GM18507 (cell line): ENCODE results near the gene TMPRSS4.
A peak's percentile ranks its signal among the peaks of the same experiment; 100 is the strongest.

ENCODE experiments used
- DNase-seq: peaks from one replicate; pipeline ENCODE4 v3.0.0; 2011; ENCODE audit warnings: low read depth; ENCODE audit not compliant: insufficient read length; ENCODE audit errors: extremely low spot score
- FAIRE-seq: peaks from 2 replicates; lab custom pipeline; 2011; peaks lifted over from hg19 to GRCh38; lab: Jason Lieb, UNC

The TMPRSS4 gene

DNA sequence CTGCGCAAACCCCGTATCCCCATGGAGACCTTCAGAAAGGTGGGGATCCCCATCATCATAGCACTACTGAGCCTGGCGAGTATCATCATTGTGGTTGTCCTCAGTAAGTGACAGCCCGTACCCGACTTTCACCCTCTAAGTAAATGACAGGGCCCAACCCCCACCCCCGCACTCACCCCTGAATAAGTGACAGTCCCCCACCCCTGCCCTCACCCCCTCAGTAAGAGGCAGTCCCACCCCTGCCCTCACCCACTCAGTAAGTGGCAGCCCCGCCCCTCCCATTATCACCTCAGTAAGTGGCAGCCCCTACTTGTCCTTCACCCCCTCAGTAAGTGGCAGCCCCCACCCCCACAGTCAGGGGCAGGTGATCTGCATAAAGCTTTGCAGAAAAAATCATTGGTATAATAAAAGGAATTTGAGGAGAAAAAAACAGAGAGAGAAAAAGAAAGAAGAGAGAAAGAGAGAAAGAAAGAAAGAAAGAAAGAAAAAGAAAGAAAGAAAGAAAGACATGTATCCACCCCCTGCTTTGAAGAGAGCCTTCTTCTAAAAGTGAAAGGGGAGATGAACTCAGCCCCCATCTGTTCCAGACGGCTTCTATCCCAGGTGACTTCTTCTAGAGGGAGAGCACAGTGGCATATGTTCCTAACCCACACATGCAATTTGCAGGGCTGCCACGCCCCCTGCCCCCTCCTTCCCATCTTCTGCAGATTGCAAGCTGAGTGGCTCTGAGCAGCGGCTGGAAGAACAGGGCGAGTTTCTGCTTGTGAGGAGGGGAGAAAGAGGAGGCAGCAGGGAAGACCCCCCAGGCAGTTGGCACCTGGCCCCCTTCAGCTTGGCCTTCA is 22.3 kb downstream of the TMPRSS4 start:
- DNase-seq = no peak
- no peak for FAIRE-seq

DNA sequence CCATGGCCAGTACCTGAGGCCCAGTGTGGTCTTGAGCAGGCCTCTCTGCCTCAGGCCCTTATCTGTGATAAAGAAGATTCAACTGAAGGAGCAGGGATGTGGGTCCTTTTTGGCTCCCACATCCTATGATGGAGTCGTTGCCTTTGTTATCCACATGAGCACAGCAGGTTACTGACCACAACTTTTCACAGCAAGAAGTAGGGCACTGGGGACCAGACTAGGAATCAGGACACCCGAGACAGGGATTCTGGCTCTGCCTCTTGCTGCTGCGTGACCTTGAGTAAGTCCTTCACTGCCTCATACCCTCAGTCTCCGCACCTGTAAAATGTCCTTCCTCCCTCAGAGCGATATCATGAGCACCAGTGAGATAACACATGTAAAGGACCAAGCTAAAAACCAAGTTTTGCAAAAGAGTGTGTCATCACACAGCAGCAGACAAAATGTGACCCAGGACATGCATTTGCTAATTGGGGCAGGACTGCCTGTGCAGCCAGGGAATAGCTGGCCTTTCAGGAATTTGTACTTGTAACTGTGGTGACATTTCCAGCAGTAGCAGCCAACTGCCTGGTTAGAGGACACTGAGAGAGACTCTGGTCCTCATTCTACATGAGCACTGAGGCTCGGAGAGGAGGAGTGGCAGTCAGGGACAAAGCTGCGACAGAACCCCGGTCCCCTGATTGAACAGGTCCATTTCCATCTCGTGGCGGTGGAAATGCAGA is 23.1 kb downstream of the TMPRSS4 start:
- FAIRE-seq (no peak), DNase-seq (no peak)

DNA sequence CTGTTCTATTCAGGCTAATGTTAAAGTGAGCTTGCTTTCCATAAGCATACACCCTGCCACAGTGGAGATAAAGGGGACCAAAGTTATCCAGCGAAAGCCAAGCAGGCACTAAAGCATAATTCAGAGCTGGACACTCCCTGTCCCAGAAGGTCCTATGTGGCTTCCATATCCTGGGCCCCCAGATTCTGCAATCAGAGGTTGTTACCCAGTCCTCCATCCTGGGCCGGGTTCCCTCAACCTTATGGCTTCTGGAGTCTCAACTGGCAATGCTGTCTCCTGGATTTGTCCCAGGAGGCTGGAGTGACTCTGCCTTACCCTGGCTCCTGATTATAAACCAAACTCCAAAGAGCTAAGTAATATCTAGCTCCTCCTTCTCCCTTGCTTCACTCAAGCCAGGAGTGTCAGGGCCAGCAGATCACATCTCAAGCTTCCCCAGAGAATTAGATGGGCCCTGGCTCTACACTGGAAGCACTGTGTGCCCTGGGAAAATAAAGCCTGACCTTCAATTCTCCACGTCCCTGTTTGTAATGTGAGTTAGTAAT is 23.9 kb downstream of the TMPRSS4 start:
- DNase-seq = no peak
- no peak for FAIRE-seq

DNA sequence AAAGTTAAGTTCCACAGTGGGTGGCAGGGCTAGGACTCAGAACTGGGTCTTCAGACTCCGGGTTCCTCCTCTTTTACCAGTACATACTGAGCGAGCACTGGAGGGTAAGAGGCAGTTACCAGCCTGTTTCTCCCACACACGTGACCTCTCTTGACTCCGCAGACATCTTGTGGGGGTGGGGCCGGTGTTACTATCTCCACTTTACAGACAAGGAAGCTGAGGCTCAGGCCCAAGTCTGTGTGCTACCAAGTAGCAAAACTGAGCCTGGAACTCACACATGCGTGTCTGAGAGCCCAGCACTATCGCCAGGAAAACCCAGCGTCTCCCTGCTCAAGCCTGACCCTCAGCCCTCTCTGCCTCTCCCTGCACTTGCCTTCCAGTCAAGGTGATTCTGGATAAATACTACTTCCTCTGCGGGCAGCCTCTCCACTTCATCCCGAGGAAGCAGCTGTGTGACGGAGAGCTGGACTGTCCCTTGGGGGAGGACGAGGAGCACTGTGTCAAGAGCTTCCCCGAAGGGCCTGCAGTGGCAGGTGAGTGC is 25.9 kb downstream of the TMPRSS4 start:
- DNase-seq = no peak
- FAIRE-seq = no peak

DNA sequence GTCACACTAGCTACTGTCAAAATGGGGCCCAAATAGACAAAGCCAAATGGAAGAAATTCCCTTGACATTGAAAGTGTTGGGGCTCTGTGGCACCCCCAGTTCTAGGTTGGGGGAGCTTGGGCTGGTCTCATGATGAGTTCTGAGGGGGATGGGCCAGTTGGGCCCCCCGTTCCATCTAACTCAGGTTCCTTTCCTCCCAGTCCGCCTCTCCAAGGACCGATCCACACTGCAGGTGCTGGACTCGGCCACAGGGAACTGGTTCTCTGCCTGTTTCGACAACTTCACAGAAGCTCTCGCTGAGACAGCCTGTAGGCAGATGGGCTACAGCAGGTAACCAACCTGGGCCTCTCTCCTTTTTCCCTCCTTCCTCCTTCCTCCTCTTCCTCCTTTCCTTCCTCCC is 27.6 kb downstream of the TMPRSS4 start:
- DNase-seq (no peak), FAIRE-seq (no peak)

DNA sequence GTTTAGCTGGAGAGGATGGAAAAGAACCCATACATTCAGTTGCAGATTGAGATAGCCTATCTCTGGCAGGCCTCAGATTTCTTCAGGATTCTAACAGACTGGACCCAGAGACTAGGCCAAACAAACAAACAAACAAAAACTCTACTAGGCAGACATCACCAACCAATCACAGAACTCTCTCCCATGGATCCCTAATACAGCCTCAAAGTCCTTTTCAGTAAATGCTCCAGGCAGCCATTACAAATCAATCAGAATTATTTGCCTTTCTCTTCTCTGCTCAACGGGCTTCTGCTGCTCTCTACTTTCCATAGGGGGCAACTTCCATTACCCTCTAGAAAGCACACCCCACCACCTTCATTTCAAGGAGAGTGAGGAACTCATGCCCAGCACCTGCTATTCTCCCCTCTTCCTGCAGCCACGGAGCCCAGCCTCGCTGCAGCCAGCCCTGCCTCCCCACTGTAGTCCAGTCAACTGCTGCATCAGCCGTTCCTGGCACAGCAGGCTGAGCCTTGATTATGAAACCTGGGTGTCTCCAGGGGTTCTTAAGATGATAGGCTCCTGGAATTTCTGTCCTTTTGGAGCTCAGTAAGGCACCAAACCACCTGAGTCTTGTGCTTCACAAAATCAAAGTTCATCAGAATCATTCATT is 28.9 kb downstream of the TMPRSS4 start:
- FAIRE-seq (no peak), DNase-seq (no peak)

DNA sequence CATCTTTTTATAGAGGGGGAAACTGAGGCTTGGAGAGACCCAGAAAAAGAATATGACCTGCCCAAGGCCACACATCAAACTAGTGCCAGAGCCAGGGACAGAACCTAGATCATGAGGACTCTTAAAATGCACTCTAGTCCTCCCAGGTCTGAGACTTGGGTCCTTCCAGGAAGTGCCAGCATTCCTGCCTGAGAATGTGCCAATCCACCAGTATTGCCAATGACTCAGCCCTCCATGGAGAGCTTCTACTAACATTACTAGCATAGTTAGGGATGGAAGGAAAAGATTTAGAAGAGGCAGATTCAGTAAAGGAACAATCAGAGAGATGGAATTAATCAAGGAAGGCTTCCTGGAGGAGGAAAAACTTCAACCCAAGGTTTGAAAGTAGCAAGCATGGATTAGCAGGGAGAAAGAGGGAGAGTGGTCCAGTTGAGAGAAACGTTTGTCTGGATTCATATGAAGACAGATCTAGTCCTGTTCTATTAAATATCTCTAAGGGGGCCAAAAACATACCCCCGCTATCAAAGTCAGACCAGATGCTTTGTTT is 30.0 kb downstream of the TMPRSS4 start:
- DNase-seq (no peak), FAIRE-seq (no peak)

DNA sequence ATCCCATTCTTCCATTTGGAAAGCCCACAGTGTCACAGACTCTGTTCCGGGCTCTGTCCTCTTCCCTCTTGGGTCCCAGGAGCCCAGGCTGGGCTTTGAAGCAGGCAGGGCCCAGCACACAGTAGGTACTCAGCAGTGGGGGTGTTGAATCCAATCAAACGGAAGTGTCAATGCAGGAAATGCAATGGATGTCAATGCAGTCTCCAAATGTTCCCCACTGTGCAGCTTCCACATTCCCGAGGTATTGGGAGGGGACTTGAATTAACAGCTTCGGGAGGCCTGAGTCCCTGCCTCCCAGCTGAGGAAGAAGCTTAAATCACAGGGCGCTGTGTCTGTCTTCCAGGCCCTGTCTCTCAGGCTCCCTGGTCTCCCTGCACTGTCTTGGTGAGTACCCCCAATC is 31.6 kb downstream of the TMPRSS4 start:
- DNase-seq (no peak), FAIRE-seq (no peak)

DNA sequence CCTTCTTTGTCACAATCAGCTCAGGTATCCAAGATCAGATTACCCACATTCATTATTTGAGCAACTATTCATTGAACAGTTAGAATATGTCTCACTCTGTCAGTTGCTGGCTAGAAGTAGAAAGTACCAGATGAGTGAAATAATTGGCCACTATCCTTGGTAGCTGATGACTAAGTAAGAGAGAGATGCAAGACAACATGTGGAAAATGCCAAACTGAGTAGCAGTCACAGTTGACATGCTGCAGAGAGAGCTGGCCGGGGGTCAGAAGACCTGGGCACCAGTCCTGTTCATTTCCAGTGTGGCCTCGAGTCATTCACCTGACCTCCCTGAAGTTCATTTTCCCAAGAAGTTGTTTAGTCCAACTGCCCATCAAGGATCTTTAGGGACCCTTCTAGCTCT is 32.4 kb downstream of the TMPRSS4 start:
- FAIRE-seq (no peak), DNase-seq (no peak)

DNA sequence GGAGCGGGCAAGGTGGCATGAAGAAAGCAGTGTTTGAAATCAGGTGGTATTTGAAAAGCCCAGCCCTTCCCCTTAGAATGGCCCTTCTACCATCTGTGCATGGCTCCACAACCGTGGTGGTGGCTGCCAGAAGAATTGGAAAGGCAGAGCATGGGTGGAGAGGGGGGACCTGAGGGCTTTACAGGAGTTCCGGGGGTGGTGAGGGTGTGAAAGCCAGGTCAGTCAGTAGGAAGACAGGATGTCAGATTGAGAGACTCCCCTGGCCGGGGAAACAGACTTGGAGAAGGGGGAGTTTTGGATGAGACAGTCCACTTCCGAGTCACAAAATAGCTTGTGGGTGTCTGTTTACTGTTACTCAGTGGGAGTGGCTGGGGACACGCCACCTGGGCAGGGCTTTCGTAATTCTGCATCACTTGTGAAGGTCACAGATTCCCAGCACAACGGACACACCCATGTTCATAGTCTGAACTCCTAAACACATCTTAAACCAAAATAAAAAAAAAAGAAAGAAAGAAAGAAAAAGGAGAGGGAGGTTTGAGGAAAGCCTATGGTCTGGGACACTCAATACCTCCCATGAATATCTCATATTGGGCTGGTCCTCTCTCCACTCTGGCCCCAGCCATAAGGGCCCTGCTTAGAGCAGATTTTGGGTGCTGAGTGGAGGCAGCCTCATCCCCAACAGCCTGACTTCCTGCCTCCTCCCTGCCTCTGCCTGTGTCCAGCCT is 34.3 kb downstream of the TMPRSS4 start:
- FAIRE-seq (no peak), DNase-seq (no peak)

DNA sequence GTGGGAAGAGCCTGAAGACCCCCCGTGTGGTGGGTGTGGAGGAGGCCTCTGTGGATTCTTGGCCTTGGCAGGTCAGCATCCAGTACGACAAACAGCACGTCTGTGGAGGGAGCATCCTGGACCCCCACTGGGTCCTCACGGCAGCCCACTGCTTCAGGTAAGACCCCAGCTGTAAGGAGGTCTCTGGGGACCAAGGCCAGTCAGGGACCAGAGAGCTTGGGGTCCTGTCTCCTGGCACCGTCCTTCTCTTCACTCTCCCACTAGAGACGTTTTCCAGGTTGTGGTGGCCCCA is 34.8 kb downstream of the TMPRSS4 start:
- DNase-seq = no peak
- FAIRE-seq = no peak

DNA sequence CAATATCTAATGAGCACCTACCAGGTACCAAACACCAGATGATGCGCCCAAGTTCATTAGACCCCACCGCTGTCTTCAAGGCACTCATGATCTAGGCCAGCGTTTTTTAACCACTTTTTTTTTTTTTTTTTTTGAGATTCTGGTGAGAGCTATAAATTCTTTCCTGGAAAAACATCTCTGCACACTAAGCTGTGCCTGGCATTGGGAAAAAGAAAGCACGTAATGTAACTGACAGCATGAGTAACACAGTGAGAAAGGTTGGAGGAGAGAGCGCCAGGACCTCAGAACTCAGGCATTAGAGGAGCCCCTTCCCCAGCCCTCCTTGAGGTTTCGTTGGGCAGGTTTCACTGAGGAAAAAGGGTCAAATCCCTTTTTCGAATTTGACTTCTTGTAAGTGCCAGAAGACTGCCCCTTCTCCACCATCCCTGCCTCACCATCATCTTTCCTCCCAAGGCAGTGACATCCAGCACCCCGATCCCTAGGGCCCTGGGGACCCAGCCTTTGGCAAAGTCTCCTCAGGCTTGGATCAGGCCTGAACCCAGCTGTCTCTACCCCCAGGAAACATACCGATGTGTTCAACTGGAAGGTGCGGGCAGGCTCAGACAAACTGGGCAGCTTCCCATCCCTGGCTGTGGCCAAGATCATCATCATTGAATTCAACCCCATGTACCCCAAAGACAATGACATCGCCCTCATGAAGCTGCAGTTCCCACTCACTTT is 36.0 kb downstream of the TMPRSS4 start:
- DNase-seq (no peak), FAIRE-seq (no peak)

DNA sequence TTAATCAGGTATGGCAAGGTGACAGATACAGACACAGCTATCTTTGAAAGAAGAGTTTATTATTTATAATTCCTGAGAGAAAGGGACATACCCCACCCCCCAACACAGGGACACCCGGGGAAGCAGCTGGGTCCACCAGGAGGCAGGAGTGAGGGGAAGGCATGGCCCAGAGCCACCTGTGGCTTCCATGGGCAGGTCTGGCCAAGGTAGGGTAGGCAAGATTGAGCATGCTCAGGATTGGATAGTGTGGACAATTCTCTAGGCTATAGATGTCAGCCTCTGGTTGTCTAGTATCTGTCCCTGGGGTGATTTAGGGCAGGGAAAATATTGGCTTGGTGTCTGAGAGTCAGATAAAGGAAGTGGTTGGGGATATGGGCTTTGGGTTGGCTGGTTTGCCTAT is 37.4 kb downstream of the TMPRSS4 start:
- no peak for DNase-seq
- no peak for FAIRE-seq

DNA sequence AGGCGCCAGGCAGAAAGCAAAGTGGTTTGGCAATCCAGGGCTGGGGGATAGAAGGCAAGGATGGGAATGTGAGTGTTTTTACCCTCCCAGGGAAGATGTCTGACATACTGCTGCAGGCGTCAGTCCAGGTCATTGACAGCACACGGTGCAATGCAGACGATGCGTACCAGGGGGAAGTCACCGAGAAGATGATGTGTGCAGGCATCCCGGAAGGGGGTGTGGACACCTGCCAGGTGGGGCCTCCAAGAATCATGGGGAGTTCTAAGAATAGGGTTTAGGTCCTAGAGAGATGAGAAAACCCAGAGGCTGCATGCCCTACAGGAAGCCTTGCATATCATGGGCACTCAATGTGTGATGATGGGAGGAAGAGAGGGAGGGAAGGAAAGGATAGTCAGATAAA is 38.2 kb downstream of the TMPRSS4 start:
- DNase-seq (no peak), FAIRE-seq (no peak)

DNA sequence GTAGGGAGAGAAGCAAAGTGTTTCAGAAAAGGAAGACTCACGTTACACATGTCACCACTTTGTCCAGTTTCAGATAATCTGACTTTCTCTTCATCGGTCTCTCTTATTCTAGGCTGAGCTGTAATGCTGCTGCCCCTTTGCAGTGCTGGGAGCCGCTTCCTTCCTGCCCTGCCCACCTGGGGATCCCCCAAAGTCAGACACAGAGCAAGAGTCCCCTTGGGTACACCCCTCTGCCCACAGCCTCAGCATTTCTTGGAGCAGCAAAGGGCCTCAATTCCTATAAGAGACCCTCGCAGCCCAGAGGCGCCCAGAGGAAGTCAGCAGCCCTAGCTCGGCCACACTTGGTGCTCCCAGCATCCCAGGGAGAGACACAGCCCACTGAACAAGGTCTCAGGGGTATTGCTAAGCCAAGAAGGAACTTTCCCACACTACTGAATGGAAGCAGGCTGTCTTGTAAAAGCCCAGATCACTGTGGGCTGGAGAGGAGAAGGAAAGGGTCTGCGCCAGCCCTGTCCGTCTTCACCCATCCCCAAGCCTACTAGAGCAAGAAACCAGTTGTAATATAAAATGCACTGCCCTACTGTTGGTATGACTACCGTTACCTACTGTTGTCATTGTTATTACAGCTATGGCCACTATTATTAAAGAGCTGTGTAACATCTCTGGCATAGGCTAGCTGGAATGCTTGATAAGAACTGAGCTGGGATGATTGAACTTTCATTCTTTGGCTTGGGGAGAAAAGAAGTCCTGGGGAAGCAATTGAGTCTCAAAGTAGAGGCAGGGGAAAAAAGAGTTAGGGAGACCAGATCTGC is 41.1 kb downstream of the TMPRSS4 start:
- FAIRE-seq = peak; percentile 86
- no peak for DNase-seq

DNA sequence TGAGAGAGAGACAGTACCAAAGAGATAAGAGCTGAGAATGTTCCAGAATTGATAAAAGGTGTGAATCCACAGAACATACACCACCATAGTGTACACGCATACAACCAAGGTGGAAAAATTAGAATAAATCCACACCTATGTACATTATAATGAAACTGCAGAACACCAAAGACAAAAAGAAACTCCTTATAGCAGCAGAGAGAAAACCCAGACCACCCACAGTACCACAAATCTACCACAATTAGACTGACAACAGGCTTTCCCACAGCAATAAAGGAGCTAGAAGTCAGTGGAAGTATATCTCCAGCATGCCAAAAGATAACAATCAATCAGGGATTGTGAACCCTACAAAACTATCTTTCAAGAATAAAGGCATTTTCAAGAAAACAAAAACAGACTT is 43.9 kb downstream of the TMPRSS4 start:
- no peak for DNase-seq
- no peak for FAIRE-seq

DNA sequence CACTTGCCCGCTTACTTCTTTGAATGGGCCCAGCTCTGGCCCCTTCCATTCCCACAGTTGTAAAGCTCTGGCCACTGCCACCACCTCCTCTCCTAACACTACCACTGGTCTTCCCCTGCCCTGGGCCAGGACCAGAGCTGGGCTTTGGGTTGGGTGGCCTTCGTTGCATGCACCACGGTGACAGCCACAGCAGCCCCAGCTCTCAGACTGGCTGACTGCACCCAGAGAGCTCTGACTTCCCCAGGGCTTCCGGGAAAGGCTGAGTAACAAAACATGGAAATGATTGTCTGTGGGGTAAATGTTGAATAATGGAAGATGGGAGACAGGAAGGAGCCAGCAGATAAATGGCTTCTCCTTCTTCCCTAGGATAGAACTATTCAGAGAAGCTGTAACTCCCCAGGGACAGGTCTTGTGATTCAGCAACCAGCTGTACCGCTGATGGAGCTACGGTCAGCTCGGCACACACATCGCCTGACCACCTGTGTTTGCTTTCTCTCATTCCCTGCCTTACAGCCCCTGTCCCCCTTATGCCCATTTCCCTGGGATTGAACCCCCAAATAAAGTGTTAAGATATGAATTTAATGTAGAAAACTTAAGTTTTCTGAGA is 48.2 kb downstream of the TMPRSS4 start:
- no peak for FAIRE-seq
- no peak for DNase-seq
